NT2/D1 (cell line): ENCODE results near the gene HMGB4.

ENCODE experiments used
- DNase-seq: peaks from one replicate; pipeline ENCODE4 v3.0.0-alpha.2; 2011; ENCODE audit warnings: low read depth, low spot score
- H3K27me3 ChIP-seq: 2 replicates; pipeline ENCODE4 v1.6.0; 2011; ENCODE audit warnings: mild to moderate bottlenecking; ENCODE audit not compliant: insufficient read length, insufficient read depth
- H3K36me3 ChIP-seq: 2 replicates; pipeline ENCODE4 v1.6.1; 2011; ENCODE audit warnings: mild to moderate bottlenecking, low read length, mixed read lengths; ENCODE audit not compliant: insufficient read depth, insufficient read length
- H3K4me1 ChIP-seq: 2 replicates; pipeline ENCODE4 v1.5.1; 2011; ENCODE audit not compliant: insufficient read depth, insufficient read length
- H3K4me3 ChIP-seq: 2 replicates; pipeline ENCODE4 v1.5.1; 2011; ENCODE audit warnings: low read depth; ENCODE audit not compliant: insufficient read length
- H3K9ac ChIP-seq: 2 replicates; pipeline ENCODE4 v1.6.0; 2011; ENCODE audit warnings: low read depth; ENCODE audit not compliant: insufficient read length
- H3K9me3 ChIP-seq: 2 replicates; pipeline ENCODE4 v1.5.1; 2011; ENCODE audit warnings: mild to moderate bottlenecking, low read length; ENCODE audit not compliant: insufficient read depth
- SUZ12 ChIP-seq: IDR thresholded peaks from 2 replicates; pipeline ENCODE4 v1.6.1; 2011; ENCODE audit not compliant: insufficient read length, insufficient read depth; ENCODE audit errors: extremely low read depth
- YY1 ChIP-seq: IDR thresholded peaks from 2 replicates; pipeline ENCODE4 v1.6.1; 2011; ENCODE audit not compliant: insufficient read length, insufficient read depth
- ZNF274 ChIP-seq: IDR thresholded peaks from 2 replicates; pipeline ENCODE4 v1.6.1; 2011; ENCODE audit warnings: mild to moderate bottlenecking, low read depth, low read length

The HMGB4 gene

GRCh38 chr1:33848205-33848937, 15.5 kb upstream of the HMGB4 start:
- Histone ChIP-seq H3K4me1 (peaks cover 7% of the 10 kb centered on the region), H3K9ac (no peak overlapping the region), H3K27me3 (no peaks in the 10 kb centered on the region), H3K4me3 (no peak overlapping the region), H3K9me3 (no peaks in the 10 kb centered on the region), H3K36me3 (no peaks in the 10 kb centered on the region)
- no peak for DNase-seq
- TF ChIP-seq YY1 (no peak), ZNF274 (no peak), SUZ12 (no peak)

GRCh38 chr1:33849211-33849610, 14.7 kb upstream of the HMGB4 start:
- H3K27me3 ChIP-seq = no peaks in the 10 kb centered on the region
- no peak for DNase-seq
- no peaks in the 10 kb centered on the region for H3K9me3 ChIP-seq
- no peak overlapping the region for H3K9ac ChIP-seq
- H3K36me3 ChIP-seq = no peaks in the 10 kb centered on the region
- peaks cover 7% of the 10 kb centered on the region for H3K4me1 ChIP-seq
- no peak overlapping the region for H3K4me3 ChIP-seq
- TF ChIP-seq YY1 (no peak), ZNF274 (no peak), SUZ12 (no peak)

GRCh38 chr1:33850481-33850880, 13.4 kb upstream of the HMGB4 start:
- H3K4me3 ChIP-seq = no peak overlapping the region
- TF ChIP-seq YY1 (no peak), SUZ12 (no peak), ZNF274 (no peak)
- H3K9ac ChIP-seq = no peak overlapping the region
- H3K36me3 ChIP-seq = no peaks in the 10 kb centered on the region
- no peak for DNase-seq
- H3K4me1 ChIP-seq = peaks cover 7% of the 10 kb centered on the region
- H3K9me3 ChIP-seq = no peaks in the 10 kb centered on the region
- no peaks in the 10 kb centered on the region for H3K27me3 ChIP-seq

- H3K9me3 ChIP-seq = no peaks in the 10 kb centered on the region
- TF ChIP-seq SUZ12 (no peak), ZNF274 (no peak), YY1 (no peak)
- no peaks in the 10 kb centered on the region for H3K27me3 ChIP-seq
- no peak overlapping the region for H3K4me3 ChIP-seq
- no peak overlapping the region for H3K9ac ChIP-seq
- H3K4me1 ChIP-seq = peaks cover 7% of the 10 kb centered on the region
- H3K36me3 ChIP-seq = no peaks in the 10 kb centered on the region
- DNase-seq = no peak
Observed at GRCh38 chr1:33852711-33853110, 11.2 kb upstream of the HMGB4 start.

GRCh38 chr1:33853431-33853830, 10.4 kb upstream of the HMGB4 start:
- DNase-seq = no peak
- TF ChIP-seq YY1 = no peak
- TF ChIP-seq SUZ12 = no peak
- no peak for TF ChIP-seq ZNF274
- no peaks in the 10 kb centered on the region for H3K27me3 ChIP-seq
- H3K4me1 ChIP-seq = peaks cover 7% of the 10 kb centered on the region
- no peaks in the 10 kb centered on the region for H3K36me3 ChIP-seq
- H3K9me3 ChIP-seq = no peaks in the 10 kb centered on the region
- H3K4me3 ChIP-seq = no peak overlapping the region
- H3K9ac ChIP-seq = no peak overlapping the region

- no peak overlapping the region for H3K9ac ChIP-seq
- no peaks in the 10 kb centered on the region for H3K9me3 ChIP-seq
- DNase-seq = no peak
- peaks cover 3% of the 10 kb centered on the region for H3K4me1 ChIP-seq
- TF ChIP-seq ZNF274 (no peak), SUZ12 (no peak), YY1 (no peak)
- H3K4me3 ChIP-seq = no peak overlapping the region
- no peaks in the 10 kb centered on the region for H3K36me3 ChIP-seq
- no peaks in the 10 kb centered on the region for H3K27me3 ChIP-seq
Observed at GRCh38 chr1:33854091-33854490, 9.8 kb upstream of the HMGB4 start.

- DNase-seq = no peak
- no peaks in the 10 kb centered on the region for H3K4me1 ChIP-seq
- no peak overlapping the region for H3K4me3 ChIP-seq
- H3K36me3 ChIP-seq = no peaks in the 10 kb centered on the region
- no peak overlapping the region for H3K9ac ChIP-seq
- H3K9me3 ChIP-seq = no peaks in the 10 kb centered on the region
- no peaks in the 10 kb centered on the region for H3K27me3 ChIP-seq
- TF ChIP-seq ZNF274 = no peak
- no peak for TF ChIP-seq YY1
- no peak for TF ChIP-seq SUZ12
Observed at GRCh38 chr1:33860671-33861070, 3.2 kb upstream of the HMGB4 start.
